ENCODE measurements around the gene OSTN.
"Not testable (repeated sequence)": the region's sequence is repeated elsewhere in the genome, so short reads cannot be mapped to it uniquely, and the experiment has no call there.

The OSTN gene

DNA sequence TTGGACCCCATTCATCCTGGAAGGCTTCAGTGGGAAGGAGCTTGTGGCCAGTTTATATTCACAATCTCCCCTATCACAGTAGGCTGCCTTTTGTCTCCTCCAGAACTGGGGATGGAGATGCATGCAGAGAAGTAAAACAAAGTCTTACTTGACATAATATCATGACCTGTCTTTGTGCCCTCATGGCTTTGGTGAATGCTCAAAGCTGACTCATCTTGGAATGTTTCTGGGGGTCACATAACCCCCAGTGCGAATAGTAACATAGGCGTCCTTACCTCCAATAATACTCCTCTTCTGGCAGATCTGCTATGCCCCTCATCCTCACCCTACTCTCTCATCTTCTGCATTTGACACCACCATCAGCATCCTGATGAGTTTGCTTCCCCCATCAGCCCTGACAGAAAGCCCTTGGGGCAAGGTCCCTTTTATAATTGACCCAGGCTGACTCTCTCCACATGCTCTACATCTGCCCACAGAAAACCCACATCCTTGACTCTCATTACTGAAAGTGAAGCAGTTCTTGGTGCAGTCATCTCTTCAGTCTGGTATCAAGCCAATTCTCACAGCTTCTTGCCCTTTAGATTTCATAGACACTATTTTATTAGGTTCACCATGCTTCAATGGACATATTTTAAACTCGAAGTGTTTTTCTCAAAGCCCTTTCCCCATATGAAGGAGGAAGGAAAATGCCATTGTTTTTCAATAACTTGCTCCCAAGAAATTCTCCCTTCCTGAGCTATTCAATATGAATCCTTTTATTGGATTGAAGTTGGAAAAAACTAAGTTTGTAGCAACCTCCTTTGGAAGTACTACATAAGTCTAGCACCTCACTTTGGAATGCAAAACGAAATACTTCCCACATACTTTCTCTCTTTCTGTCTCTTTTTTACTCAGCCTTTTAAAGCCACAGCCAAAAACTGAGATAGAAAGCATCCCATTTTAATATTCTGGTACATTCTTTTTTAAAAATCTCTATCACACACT, 36.6 kb downstream of the OSTN start:
- Histone ChIP-seq H3K4me1 (ENCODE audit: control insufficient read depth, insufficient read depth, low read length) (peaks cover 31% of the 10 kb centered on the region), H3K9me3 (ENCODE audit: control insufficient read depth, low read length) (no peaks in the 10 kb centered on the region), H3K4me3 (ENCODE audit: low read length) (peak overlapping the region; percentile 29), H3K27me3 (replicated peaks; ENCODE audit: control insufficient read depth, insufficient read depth, low read length) (no peaks in the 10 kb centered on the region), H3K36me3 (ENCODE audit: control insufficient read depth, insufficient read depth, low read length, severe bottlenecking) (no peaks in the 10 kb centered on the region), H3K9ac (ENCODE audit: low read length) (peak overlapping the region; percentile 50)
- peak; percentile 52 for DNase-seq (ENCODE audit: low read depth)

DNA sequence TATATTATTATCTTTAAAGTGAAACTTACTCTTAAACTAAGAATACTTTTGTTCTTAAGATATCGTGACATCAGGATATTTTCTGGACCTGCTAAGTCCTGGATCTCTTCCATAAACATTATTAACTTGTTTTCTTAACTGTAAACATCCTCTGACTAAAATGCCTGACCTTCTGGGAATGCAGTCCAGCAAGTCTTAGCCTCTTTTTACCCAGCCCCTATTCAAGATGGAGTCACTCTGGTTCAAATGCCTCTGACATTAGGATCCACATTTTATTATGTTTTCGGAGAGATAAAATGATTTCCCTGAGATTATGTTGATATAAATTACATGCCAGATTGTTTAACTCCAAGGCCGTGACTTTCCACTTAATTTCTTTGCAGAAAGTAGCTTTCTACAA, 37.6 kb downstream of the OSTN start:
- H3K9me3 ChIP-seq (ENCODE audit: control insufficient read depth, low read length), result no peaks in the 10 kb centered on the region
- H3K9ac ChIP-seq (ENCODE audit: low read length), result peak overlapping the region; percentile 50
- H3K27me3 ChIP-seq (replicated peaks; ENCODE audit: control insufficient read depth, insufficient read depth, low read length), result no peaks in the 10 kb centered on the region
- H3K36me3 ChIP-seq (ENCODE audit: control insufficient read depth, insufficient read depth, low read length, severe bottlenecking), result no peaks in the 10 kb centered on the region
- peak overlapping the region; percentile 29 for H3K4me3 ChIP-seq (ENCODE audit: low read length)
- H3K4me1 ChIP-seq (ENCODE audit: control insufficient read depth, insufficient read depth, low read length), result peaks cover 33% of the 10 kb centered on the region
- DNase-seq (ENCODE audit: low read depth), result peak; percentile 60

DNA sequence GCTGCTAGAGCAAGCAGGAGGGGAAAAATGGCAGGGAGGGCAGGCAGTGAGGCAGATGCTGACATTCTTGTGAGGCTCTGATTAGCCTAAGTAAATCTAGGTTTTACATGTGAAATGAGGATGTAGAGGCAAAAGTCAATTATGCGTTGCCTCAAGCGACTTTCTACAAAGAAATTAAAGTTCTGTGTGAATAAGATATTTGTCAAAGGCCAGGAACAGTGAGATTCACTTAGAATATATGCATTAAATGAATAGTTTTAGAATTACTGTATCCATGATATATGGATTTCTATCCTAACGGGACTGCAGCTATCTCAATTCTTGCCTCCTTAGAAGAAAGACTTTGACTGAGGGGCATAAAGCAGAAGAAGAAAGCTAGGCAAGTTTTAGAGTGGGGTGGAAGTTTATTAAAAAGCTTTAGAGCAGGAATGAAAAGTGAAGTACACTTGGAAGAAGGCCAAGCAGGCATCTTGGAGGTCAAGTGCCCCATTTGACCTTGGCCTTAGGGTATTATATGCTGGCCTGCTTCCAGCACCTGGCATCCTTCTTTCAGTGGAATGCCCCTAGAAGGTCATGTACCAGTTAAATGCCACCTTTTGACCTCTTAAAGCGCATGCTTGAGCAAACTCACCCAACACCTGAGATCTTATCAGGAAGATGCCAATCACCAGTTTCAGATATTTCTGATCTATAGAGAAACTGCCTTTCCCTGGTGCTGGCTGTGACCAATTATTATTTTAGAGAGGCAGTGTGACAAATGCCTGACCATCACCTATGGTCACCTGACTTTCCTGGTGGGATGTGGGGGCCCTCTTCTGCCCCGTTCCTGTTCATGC, 38.2 kb downstream of the OSTN start:
- H3K36me3 ChIP-seq (ENCODE audit: control insufficient read depth, insufficient read depth, low read length, severe bottlenecking), result no peaks in the 10 kb centered on the region
- H3K9ac ChIP-seq (ENCODE audit: low read length), result no peak overlapping the region
- DNase-seq (ENCODE audit: low read depth), result no peak
- H3K4me1 ChIP-seq (ENCODE audit: control insufficient read depth, insufficient read depth, low read length), result peaks cover 33% of the 10 kb centered on the region
- no peaks in the 10 kb centered on the region for H3K9me3 ChIP-seq (ENCODE audit: control insufficient read depth, low read length)
- H3K4me3 ChIP-seq (ENCODE audit: low read length), result no peak overlapping the region
- H3K27me3 ChIP-seq (replicated peaks; ENCODE audit: control insufficient read depth, insufficient read depth, low read length), result no peaks in the 10 kb centered on the region

DNA sequence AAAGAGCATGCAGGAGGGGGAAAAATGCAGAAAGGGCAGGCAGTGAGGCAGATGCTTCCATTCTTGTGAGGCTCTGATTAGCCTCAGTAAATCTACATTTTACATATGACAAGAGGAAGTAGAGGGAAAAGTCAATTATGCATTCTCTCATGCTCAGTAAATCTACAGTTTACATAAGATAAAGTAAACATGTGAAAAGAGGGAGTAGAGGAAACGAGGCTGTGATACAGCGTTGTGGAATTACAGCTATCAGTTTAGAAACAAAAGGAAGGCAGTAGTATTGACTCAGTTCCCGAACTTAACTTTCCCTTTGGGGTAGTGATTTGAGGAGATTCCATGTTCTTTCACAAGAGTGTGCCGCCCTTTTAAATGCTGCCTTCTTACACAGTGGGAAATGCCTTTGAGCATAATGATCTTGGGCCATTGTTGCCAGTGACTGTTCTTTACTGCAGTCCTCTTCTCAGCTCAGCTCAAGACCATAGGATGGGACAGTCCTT, 39.3 kb downstream of the OSTN start:
- Histone ChIP-seq H3K4me1 (ENCODE audit: control insufficient read depth, insufficient read depth, low read length) (peaks cover 33% of the 10 kb centered on the region), H3K9me3 (ENCODE audit: control insufficient read depth, low read length) (no peaks in the 10 kb centered on the region), H3K4me3 (ENCODE audit: low read length) (peak overlapping the region; percentile 10), H3K27me3 (replicated peaks; ENCODE audit: control insufficient read depth, insufficient read depth, low read length) (no peaks in the 10 kb centered on the region), H3K9ac (ENCODE audit: low read length) (peak overlapping the region; percentile 2), H3K36me3 (ENCODE audit: control insufficient read depth, insufficient read depth, low read length, severe bottlenecking) (no peaks in the 10 kb centered on the region)
- DNase-seq (ENCODE audit: low read depth), result peak; percentile 70

DNA sequence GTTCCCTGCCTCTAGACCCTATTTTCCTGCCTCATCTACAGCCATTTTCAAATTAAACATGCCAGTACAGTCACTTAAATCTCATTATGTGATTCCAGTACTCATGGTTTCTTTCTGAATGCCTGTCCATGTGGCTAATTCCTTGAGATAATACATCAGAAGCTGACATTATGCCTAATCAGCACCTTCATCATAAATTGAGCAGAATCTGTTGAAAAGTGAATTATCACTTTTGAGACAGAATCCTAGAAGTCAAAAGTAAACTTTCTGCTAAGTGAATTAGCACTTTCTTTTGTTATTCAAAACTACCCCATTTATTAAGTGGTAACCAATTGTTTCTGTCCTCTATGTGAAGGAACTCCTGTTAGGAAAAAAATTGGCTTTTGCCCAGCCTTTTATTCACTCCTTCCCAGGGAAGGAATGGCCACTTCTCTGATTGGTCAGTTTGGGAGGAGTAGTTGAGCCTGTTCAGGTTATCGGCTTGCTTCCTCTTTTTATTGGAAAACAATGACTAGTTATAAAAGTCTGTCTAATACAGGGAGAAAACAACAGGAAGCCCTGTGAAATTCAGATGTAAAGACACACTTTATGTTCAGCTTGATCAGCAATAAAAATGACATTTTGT, 40.5 kb downstream of the OSTN start:
- Histone ChIP-seq H3K27me3 (replicated peaks; ENCODE audit: control insufficient read depth, insufficient read depth, low read length) (no peaks in the 10 kb centered on the region), H3K36me3 (ENCODE audit: control insufficient read depth, insufficient read depth, low read length, severe bottlenecking) (no peaks in the 10 kb centered on the region), H3K4me3 (ENCODE audit: low read length) (no peak overlapping the region), H3K9me3 (ENCODE audit: control insufficient read depth, low read length) (no peaks in the 10 kb centered on the region), H3K4me1 (ENCODE audit: control insufficient read depth, insufficient read depth, low read length) (peaks cover 33% of the 10 kb centered on the region), H3K9ac (ENCODE audit: low read length) (no peak overlapping the region)
- no peak for DNase-seq (ENCODE audit: low read depth)

DNA sequence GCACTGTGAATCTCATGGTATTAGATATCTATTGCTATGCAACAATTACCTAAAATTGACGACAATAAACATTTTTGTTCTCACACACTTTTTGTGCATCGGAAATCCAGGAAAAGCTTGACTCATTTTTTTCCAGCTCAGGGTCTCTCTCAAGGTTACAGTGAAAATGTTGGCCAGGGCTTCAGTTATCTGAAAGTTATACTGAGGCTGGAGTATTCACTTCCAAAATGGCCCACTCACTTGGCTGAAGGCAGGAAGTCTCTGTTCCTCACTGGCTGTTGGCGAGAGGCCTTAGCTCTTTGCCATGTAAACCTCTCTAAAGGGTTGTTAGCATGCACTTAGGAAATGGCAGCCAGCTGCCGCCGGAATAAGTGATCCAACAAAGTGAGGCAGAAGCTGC, 41.4 kb downstream of the OSTN start:
- no peaks in the 10 kb centered on the region for H3K36me3 ChIP-seq (ENCODE audit: control insufficient read depth, insufficient read depth, low read length, severe bottlenecking)
- no peak for DNase-seq (ENCODE audit: low read depth)
- no peaks in the 10 kb centered on the region for H3K27me3 ChIP-seq (replicated peaks; ENCODE audit: control insufficient read depth, insufficient read depth, low read length)
- peaks cover 32% of the 10 kb centered on the region for H3K4me1 ChIP-seq (ENCODE audit: control insufficient read depth, insufficient read depth, low read length)
- no peak overlapping the region for H3K9ac ChIP-seq (ENCODE audit: low read length)
- peak overlapping the region; percentile 27 for H3K4me3 ChIP-seq (ENCODE audit: low read length)
- no peaks in the 10 kb centered on the region for H3K9me3 ChIP-seq (ENCODE audit: control insufficient read depth, low read length)

DNA sequence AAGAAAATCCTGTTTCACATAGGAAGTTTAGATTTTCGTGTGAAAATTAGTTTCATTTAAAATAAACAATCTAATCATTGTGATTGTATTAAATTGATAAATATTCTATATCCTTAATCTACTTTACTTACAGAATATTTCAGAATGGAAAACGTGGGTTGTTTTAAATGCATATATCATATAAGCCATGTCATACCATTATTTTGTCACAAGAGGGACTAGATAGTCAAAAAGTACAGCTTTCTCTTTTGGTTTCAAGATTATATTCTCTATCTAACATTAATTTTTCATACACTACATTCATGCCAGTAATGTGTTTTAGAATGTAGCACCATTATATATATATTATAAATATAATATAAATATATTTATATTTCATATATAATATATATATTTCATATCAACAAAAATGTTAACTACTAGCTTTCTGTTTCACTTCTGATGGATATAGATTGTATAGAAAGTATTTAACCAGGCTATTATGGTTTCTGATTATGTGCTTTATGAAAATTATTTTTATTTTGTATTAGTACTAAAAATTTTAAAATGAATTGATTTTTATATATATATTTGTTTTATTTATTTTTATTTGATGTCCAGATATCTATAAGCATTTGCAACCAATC, 45.3 kb downstream of the OSTN start:
- H3K4me1 ChIP-seq (ENCODE audit: control insufficient read depth, insufficient read depth, low read length), result peaks cover 7% of the 10 kb centered on the region
- H3K4me3 ChIP-seq (ENCODE audit: low read length), result no peak overlapping the region
- peak; percentile 69 for DNase-seq (ENCODE audit: low read depth)
- no peak overlapping the region for H3K9ac ChIP-seq (ENCODE audit: low read length)
- H3K27me3 ChIP-seq (replicated peaks; ENCODE audit: control insufficient read depth, insufficient read depth, low read length), result no peaks in the 10 kb centered on the region
- no peaks in the 10 kb centered on the region for H3K36me3 ChIP-seq (ENCODE audit: control insufficient read depth, insufficient read depth, low read length, severe bottlenecking)
- H3K9me3 ChIP-seq (ENCODE audit: control insufficient read depth, low read length), result no peaks in the 10 kb centered on the region

DNA sequence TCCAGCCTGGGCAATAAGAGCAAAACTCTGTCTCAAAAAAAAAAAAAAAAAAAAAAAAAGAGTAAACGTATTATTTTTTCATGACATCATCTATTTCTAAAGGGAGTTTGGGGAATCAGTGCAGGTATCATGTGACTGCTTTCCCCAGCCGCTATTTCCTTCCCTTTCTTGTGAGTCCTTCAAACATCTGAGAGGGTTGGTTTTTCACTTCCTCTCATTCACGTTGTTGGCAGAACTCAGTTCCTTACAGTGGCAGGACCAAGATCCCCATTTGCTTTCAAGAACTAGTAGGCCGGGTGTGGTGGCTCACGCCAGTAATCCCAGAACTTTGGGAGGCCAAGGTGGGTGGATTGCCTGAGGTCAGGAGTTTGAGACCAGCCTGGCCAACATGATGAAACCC, 47.0 kb downstream of the OSTN start:
- not testable (repeated sequence) for H3K27me3 ChIP-seq (replicated peaks; ENCODE audit: control insufficient read depth, insufficient read depth, low read length); H3K4me1 ChIP-seq (ENCODE audit: control insufficient read depth, insufficient read depth, low read length); H3K4me3 ChIP-seq (ENCODE audit: low read length); H3K9ac ChIP-seq (ENCODE audit: low read length); H3K9me3 ChIP-seq (ENCODE audit: control insufficient read depth, low read length); DNase-seq (ENCODE audit: low read depth); H3K36me3 ChIP-seq (ENCODE audit: control insufficient read depth, insufficient read depth, low read length, severe bottlenecking)

DNA sequence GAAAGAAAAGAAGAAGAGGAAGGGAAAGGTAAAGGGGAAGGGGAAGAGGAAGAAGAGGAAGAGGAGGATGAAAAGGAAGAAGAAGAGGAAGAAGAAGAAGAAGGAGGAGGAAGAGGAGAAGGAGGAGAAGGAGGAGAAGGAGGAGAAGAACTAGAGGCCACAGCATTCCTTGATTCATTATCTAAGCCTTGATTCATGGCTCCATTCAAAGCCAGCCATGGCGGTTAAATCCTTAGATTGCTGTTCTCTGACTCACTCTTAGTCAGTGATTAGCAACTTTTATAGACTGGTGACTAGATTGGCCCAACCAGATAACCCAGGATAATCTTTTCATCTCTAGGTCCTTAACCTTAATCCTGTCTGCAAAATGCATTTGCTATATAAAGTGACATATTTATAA, 47.6 kb downstream of the OSTN start:
- peak; percentile 48 for DNase-seq (ENCODE audit: low read depth)
- H3K9me3 ChIP-seq (ENCODE audit: control insufficient read depth, low read length), result no peaks in the 10 kb centered on the region

DNA sequence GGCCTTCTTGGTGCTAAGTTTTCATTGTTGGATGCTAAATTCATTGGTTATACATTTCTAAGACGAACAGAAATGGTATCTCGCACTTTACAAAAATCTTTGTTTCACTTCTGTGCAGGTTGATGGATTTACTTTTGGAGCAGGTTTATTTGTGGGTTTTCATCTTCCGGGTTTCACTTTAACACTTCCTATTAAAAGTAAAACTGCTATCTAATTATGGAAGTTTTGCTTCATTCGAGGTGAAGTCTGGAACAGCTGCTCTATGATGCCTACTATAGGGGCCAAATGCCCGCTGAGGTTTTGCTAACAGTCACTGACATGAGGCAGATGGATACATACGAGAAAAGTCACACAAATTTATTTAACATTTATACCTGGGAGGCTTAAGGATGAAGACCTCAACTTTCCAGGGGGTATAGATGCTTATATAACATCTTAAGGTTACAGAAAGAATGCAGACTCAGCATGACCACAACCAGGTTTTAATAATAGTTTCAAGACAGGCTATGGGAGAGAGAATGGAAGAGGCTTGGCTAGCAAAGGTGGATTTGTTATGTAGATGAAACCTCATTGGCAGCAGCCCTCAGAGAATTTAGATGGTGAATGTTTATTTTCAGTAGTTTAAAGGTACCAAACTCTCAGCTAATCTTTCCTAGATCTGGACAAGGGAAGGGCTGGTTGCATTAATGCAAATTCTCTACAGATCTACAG, 54.2 kb downstream of the OSTN start:
- Histone ChIP-seq H3K36me3 (ENCODE audit: control insufficient read depth, insufficient read depth, low read length, severe bottlenecking) (no peaks in the 10 kb centered on the region), H3K9ac (ENCODE audit: low read length) (no peak overlapping the region), H3K4me1 (ENCODE audit: control insufficient read depth, insufficient read depth, low read length) (no peaks in the 10 kb centered on the region), H3K9me3 (ENCODE audit: control insufficient read depth, low read length) (no peaks in the 10 kb centered on the region), H3K4me3 (ENCODE audit: low read length) (no peak overlapping the region), H3K27me3 (replicated peaks; ENCODE audit: control insufficient read depth, insufficient read depth, low read length) (no peaks in the 10 kb centered on the region)
- DNase-seq (ENCODE audit: low read depth), result no peak

More for the DNA sequence above, 47.6 kb downstream of the OSTN start:
- Histone ChIP-seq H3K27me3 (replicated peaks; ENCODE audit: control insufficient read depth, insufficient read depth, low read length) (no peaks in the 10 kb centered on the region), H3K9ac (ENCODE audit: low read length) (no peak overlapping the region), H3K36me3 (ENCODE audit: control insufficient read depth, insufficient read depth, low read length, severe bottlenecking) (no peaks in the 10 kb centered on the region), H3K4me3 (ENCODE audit: low read length) (no peak overlapping the region), H3K4me1 (ENCODE audit: control insufficient read depth, insufficient read depth, low read length) (no peaks in the 10 kb centered on the region)
